HG02885 (cell line): Measurements from ENCODE around the gene YPEL1.

Source experiments
- ATAC-seq: cut with Tn5 transposase; IDR thresholded peaks from one replicate; pipeline ENCODE4 v1.9.1; 2021; ENCODE audit warnings: mild to moderate bottlenecking; ENCODE audit not compliant: unreplicated experiment, poor library complexity

Gene YPEL1

DNA sequence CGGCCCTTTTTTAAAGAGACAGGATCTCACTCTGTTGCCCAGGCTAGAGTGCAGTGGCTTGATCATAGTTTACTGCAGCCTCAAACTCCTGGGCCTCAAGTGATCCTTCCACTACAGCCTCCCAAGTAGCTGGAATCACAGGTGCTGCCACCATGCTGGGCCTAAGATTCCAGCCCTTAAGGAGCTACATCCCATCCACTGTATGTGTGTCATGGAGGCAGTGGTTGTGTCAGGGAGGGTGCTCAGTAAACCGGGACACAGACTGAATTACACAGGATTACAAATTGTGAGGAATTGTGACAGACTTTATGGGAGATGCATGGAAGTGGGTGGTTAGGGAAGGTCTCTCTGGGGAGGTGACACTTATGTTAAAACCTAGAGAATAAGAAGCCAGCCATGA, 71.9 kb downstream of the YPEL1 start:
- ATAC-seq, result no peak

DNA sequence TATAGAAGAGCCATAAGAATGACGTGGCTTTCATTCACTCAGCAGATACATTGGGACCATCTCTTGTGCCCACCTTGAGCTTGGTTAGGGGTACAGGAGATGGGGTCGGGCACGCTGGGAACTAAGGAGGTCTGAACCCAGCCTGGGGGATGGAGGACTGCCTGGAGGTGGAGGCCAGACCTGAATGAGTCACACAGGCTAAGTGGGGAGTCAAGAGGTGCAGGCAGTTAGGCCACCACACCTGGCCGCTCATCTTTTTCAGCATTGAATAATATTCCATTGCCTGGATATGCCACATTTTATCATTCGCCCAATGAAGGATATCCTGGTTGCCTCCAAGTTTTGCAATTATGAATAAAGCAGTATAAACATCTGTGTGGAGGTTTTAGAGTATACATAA, 73.6 kb downstream of the YPEL1 start:
- no peak for ATAC-seq

DNA sequence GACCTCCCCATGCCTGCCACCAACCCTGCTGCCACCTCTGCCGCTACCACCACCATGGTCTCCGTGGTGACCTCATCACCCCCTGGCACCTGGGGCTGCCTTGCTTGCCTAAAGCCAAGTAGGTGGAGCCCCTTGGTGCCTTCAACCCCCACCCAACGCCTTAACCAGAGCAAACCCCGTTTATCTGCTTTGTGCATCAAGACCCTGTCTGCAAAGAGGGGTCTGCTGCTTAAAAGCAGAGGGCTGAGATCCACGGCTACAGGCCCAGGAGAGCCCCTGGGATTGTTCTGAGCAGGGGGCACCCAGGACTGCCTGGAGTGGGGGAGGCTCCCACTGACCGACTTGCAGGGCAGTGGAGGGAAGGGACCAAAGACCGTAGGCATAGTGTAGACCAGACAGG, 74.7 kb downstream of the YPEL1 start:
- ATAC-seq, result no peak

DNA sequence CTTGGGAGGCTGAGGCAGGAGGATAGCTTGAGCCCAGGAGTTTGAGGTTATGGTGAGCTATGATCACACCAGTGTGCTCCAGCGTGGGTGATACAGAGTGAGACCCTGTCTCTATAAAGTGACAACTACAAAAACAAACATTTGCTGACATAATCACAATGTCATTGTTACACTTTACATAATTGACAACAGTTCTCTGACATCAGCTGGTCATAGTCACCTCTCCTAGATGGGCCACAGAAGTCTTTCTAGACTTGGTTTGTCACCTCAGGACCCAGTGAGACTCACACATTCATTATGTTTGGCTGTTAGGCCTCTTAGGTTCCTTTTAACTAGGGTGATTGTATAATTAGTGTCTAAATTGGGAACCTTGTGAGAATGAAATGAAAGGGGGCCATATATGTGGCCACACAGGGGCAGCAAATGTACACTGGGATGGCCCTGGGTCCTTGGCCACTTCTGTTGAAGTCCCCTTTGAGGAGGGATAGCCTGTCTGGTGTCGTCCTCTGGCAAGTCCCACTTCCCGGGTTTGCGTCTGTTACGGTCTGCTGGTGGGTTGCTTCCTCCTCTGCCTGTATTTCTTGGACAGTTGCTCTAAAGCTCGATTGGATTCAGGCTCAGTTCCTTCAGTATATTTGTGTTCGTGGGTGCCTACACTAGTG, 75.6 kb downstream of the YPEL1 start:
- no peak for ATAC-seq

DNA sequence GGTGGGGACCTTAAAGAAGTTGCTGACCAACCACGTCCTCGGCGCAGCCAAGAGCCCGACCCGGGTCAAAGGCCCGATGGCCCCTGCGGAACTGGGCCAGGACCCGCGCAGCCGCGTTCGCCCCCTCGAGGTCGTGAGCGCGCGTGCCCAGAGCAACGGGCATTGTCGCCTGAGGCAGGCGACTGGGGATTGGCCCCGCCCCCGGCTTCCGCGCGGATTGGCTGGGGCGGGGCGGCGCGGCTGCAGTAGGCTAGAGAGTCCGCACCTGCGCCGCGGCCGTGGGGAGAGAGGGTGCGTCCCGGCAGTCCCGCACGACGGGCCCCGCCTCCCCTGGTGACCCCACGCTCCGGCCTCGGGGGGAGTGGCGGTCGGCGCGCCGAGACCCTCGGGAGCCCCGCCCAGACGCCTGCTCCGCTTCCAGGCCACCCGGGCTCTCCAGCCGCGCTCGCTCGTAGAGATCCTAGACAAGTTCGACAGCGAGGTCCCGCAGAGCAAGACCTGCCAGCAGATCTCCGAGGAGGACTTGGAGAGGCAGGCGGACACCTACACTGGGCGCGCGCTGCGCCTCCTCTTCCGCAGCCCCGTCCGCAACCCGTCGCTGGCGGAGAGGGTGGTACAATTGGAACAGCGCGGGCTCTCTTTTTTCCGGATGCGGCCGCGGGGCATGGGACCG, 78.1 kb downstream of the YPEL1 start:
- ATAC-seq, result peak; percentile 79

DNA sequence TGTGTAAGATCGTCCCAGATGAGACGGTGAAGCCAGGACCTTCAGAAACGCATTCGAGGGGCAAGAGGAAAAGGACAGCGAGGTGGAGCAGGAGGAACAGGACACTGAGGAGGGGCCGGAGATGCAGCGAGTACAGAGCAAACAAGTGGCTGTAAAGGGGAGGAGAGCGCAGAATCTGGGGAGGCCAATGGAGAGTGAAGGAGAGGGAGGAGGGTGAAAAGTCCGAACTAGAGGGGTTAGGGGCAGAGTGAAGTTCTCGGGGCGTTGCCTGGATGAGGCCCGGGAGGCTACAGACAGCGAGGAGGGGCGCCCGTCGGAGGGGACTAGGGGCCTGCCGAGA, 78.6 kb downstream of the YPEL1 start:
- no peak for ATAC-seq

DNA sequence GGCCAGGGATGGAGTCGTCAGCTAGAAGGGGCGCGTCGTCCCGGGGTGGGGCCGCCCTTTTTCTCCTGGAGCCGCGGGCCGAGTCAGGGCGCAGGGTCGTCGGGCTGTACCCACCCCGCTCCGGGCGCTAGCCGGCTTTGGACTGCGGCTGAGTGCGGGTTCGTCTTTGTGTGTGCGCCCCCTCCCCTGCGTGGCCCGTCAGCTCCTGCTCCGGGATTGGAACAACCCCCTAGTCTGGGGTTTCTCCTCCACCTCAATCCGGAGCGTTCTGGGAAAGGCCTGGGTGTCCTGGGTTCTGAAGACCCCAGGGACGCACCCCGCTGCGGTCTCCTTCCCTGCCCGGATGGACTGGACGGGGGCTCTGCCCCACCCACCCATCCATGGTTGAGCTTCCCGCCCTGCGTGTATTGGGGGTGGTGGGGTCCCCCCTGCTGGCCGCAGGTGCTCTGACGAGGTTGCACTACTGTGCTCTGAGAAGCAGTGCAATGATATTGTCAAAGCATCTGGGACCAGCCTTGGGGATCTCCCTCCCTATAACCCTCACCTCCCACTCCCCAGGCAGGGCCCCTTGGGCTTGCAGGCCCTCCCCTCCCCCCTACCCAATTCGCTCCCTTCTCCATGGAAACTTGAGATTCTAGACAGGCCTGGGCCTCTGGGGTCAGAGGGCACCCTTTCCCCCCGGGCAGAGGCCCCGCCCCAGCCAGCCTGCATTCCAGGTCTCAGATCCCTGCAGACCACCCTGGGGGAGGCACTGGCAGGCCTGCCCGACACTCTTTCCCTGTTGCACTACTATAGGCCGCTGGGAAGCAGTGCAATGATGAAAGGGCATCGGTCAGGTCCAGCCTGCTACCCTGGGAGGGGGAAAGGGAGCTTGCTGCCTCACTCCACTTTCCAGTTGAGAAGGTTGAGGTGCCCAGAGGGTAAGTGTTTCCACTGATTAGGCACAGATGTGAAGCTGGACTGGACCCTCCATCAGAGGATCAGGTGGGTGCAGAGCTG, 82.7 kb downstream of the YPEL1 start:
- no peak for ATAC-seq

DNA sequence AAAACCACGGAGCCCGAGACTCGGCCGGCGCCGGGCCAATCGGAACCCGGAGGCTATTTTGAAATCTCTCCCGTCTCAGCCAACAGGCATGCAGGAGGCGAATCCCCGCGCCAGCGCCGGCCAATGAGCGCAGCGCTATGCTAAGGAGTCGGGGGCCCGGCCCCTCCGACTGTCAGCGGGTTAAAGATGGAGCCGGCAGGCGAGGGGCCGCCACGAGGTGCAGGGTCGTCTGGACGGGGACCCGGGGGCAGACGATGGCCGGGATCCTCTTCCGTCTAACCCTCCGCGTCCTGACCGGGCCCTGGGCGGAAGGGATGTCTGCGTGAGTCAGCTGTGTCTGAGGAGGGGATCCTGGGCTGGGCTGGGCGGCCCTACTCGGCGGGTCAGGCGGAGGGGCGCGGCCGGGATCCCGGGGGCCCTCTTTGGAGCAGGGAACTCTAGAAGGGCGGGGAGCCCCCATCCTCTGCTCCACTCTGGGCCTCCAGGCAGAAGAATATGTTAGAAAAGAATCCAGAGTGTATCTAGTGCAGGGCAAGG, 83.5 kb downstream of the YPEL1 start:
- ATAC-seq, result peak; percentile 91

DNA sequence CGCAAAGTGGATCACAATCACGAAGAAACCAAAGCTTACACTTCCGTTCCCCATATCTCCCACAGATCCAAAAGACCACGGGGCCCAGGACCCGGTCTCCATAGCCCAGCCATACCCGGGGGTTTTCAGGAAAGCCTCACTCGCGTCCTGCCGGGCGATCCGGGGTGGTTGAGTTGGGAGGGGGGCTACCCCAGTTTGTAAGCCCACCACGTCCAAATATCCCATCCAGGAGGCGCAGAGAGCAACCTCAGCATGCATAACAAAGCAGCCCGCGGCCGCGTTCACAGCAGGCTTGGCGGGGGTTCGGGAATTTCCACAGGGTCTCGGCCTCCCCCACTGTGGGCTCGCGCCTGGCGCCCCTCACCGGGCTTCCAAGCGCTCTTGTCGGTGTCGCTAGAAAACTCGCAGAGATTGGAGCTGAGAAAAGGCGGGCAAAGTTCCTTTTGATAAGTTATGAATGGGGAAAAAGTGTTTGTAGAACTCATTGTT, 84.0 kb downstream of the YPEL1 start:
- ATAC-seq, result peak; percentile 32

DNA sequence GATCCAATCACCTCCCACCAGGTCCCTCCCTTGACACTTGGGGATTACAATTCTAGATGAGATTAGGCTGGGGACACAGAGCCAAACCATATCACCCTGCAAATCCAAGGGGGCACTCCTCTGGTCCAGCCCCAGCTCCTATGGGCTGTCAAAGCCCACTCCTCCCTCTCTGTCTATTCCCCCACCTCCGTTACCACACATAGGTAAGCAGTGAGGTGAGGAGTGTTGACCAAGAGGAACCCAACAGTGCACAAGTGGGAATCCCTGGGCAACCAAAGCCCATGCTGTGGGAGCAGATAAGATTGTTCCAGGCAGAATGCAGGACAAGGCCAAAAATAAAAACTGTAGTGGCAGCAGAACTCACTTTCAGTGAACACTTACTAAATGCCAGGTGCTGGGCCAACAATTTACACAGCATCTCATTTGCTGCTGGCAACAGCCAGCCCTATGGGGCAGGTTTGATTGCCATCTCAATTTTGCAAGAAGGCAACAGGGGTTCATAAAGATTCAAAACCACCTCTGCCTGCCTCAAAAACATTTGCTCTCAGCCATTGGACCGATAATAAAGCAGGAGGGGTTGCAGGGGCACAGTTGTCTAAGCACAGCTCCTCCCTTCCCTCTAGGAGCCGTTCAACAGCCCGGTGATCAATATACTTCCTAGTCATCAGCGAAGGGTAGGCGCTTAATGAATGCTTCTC, 84.6 kb downstream of the YPEL1 start:
- ATAC-seq, result no peak

DNA sequence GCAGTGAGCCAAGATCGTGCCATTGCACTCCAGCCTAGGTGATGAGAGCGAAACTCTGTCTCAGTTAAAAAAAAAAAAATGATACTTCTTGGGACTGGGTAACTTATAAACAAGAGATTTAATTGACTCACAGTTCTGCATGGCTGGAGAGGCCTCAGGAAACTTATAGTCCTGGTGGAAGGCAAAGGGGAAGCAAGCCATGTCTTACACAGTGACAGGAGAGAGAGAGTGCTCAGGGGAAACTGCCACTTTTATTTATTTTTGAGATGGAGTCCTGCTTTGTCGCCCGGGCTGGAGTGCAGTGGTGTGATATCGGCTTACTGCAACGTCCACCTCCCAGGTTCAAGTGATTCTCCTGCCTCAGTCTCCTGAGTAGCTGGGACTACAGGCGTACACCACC, 85.3 kb downstream of the YPEL1 start:
- no peak for ATAC-seq
